Aorta (tissue), 5 donors: ENCODE measurements around the gene GPX4. TPM values are rescaled to one million over a fixed set of nuclear protein-coding genes. Genes with fewer than 3 reads are reported as not detected.
"Not testable (repeated sequence)": the region's sequence is repeated elsewhere in the genome, so short reads cannot be mapped to it uniquely, and the experiment has no call there.

Source experiments
- ATAC-seq: fragments of 200-7000 bp; cut with Tn5 transposase; one replicate; pipeline ENCODE4 v1.9.1; 2022; ENCODE audit warnings: moderate library complexity; ENCODE audit not compliant: low FRiP score
- DNase-seq, 2 donors: peaks; one replicate each; pipeline ENCODE4 v3.0.0-alpha.2; 2020
- H3K27ac ChIP-seq, 2 donors: one replicate each; pipeline ENCODE4 v1.5.1; 2013; ENCODE audit warnings: low read length in 2 of 2, mild to moderate bottlenecking in 2 of 2, moderate library complexity in 2 of 2, control low read depth in 1 of 2, inconsistent platforms in 1 of 2, low read depth in 1 of 2
- H3K27me3 ChIP-seq, 2 donors: one replicate each; pipeline ENCODE4 v1.6.1; 2013; ENCODE audit warnings: control low read depth in 1 of 2, low read length in 1 of 2, mild to moderate bottlenecking in 1 of 2, moderate library complexity in 1 of 2; ENCODE audit not compliant: insufficient read depth in 2 of 2, control insufficient read depth in 1 of 2
- H3K36me3 ChIP-seq, 2 donors: one replicate each; pipeline ENCODE4 v1.6.1; 2013; ENCODE audit warnings: control low read depth in 1 of 2, low read length in 1 of 2, mild to moderate bottlenecking in 1 of 2; ENCODE audit not compliant: insufficient read depth in 2 of 2, control insufficient read depth in 1 of 2
- H3K4me1 ChIP-seq, 2 donors: one replicate each; pipeline ENCODE4 v1.6.1; 2013; ENCODE audit warnings: low read length in 2 of 2, control low read depth in 1 of 2, mild to moderate bottlenecking in 1 of 2, moderate library complexity in 1 of 2; ENCODE audit not compliant: insufficient read depth in 2 of 2, control insufficient read depth in 1 of 2
- H3K4me3 ChIP-seq, 2 donors: one replicate each; pipeline ENCODE4 v1.5.1; 2013; ENCODE audit warnings: low read length in 2 of 2, control low read depth in 1 of 2, mild to moderate bottlenecking in 1 of 2
- H3K9me3 ChIP-seq: one replicate; pipeline ENCODE4 v1.6.1; 2013; ENCODE audit warnings: mild to moderate bottlenecking, low read length; ENCODE audit not compliant: control insufficient read depth
- WGBS, 2 donors: extraction: QIAGEN DNeasy Blood & Tissue Kit; methylation state at CpG; one replicate each; pipeline ENCODE4 v1.1.7; 2013; 5-methylcytosine and 5-hydroxymethylcytosine counted together
- intact Hi-C, 2 donors: fragments of 100-400 bp; cut with DNase I; formaldehyde crosslinking; loops; one replicate each; pipeline versions ENCODE4 v1.14.2 to v1.15.0; 2022
- polyA plus RNA-seq, 2 donors: library from polyadenylated mRNA; stranded (reverse); fragments of 200-250 nt; gene quantifications; one replicate each; pipeline ENCODE4 v1.2.3, GENCODE V29; 2013
- total RNA-seq, 2 donors: library from RNA; stranded (reverse); fragmentation: NEBNext Ultra II Directional; extraction: Animal tissue kit (Norgen Biotek cat#: 25700); gene quantifications; one replicate each; pipeline ENCODE4 v1.2.1, GENCODE V29; 2021
- donor health status: healthy with polysubstance abuse.
- donor health status: Bipolar disorder and iron deficiency.
- donor health status: DM: no; HTN: no; CAD: no.
- donor health status: DM: no; HTN: no; CAD: no.
- donor health status: DM: yes; HTN: yes; CAD: no.

GPX4 gene
- total and polyA plus RNA-seq, 4 donors: 165 to 786 (median 466) TPM

GRCh38 chr19:1114728-1115127 is 10.9 kb downstream of the GPX4 start:
- not testable (repeated sequence) for H3K27me3 ChIP-seq, H3K27ac ChIP-seq, H3K9me3 ChIP-seq, H3K4me3 ChIP-seq, ATAC-seq, DNase-seq, H3K4me1 ChIP-seq, H3K36me3 ChIP-seq
- intact Hi-C loops: loop anchor here (5.0 kb wide), 2 partner anchors 58 to 78 kb away; partner anchors contain the start of gene SBNO2 (in 1 of the 2)
- 94% methylated on average over 9 of the region's 9 CpGs for WGBS, 2 donors

DNA sequence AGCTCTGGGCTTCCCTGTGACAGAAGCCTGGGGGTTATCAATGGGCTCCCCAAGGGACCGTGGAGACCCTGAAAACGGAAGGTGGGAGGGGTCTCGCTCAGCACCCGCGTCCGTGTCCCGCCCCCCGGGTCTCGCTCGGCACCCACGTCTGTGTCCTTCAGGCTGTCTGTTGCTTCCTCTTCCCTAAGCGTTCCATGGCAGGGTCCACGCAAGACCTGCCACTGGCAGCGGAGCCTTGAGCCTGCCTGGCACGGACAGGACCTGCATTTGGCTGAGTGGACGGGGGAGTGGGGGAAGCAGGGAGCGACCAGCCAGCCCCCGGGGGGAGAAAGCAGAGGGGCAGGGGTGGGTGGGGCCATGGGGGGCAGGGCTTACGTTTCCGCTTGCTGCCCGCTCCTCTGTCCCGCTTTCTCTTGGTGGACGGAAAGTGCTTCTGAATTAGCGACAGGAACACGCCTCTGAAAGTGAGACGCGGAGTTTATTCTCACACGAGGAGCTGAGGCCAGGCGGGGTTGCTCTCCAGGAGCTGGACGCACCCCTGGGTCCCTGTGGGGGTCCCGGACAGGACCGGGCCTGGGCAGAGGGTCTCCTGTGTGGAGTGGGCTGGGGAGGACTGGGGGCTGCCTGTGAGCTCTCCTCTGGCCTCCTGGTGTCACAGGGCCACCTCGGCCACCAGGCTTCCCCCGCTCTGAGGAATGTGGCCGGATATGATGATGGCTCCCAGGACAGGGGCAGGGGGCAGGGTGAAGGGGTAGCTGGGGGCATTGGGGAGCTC is 12.0 kb downstream of the GPX4 start:
- 89 to 91% methylated on average over 32 to 35 of the region's 35 CpGs for WGBS, 2 donors
- Histone ChIP-seq H3K27ac (no peak overlapping the region), H3K4me1 (no peaks in the 10 kb centered on the region), H3K27me3 (no peaks in the 10 kb centered on the region), H3K9me3 (no peaks in the 10 kb centered on the region), H3K4me3 (no peak overlapping the region), H3K36me3 (peaks cover 0 to 6% of the 10 kb centered on the region in 2 donors)
- intact Hi-C loops: no loop called here
- ATAC-seq (no peak), DNase-seq (no peak)

DNA sequence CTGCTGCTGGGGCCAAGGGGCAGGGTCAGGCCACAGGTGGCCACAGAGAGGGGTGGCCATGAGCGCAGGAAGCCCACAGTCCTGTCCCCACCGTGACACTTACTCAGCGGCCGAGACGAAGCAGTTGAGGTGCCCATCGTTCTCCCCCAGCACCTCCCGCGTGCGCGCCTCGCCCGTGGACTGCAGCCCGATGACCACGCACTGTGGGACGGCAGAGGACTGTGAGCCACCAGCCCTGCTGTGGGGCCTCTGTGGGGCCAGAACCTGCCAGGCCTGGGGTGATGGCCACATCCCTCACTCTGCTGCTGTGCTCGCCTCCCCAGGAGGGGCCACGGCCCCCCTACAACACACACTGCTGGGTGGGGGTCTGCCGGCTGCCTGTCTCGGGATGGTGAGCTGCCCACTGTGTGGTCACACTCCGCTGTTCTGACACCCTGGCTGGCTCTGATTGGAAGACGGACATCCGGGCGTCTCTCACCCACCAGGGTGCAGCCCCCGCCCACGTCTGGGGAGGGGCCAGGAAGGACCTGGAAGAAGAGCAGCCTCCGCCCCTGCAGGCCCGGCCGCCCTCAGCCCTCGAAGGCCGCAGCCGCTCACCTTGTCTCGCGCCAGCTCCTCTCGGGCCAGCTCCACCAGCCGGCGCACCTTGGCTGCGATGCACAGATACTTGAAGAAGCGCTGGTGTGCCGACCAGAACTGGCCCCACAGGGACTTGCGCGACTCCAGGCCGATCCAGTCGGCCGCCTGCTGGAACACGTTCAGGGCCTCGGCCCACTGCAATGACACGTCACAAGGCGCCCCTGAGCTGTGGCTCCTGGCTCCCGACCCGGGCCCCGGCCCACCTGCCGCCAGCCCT is 13.2 kb downstream of the GPX4 start:
- DNase-seq: no peak
- H3K4me1 ChIP-seq: no peaks in the 10 kb centered on the region
- H3K9me3 ChIP-seq: no peaks in the 10 kb centered on the region
- 91 to 92% methylated on average over 50 to 52 of the region's 52 CpGs for WGBS, 2 donors
- no peaks in the 10 kb centered on the region for H3K27me3 ChIP-seq
- no peak for ATAC-seq
- peaks cover 0 to 6% of the 10 kb centered on the region in 2 donors for H3K36me3 ChIP-seq
- no peak overlapping the region for H3K27ac ChIP-seq
- intact Hi-C loops: no loop called here
- no peak overlapping the region for H3K4me3 ChIP-seq

- peaks cover 0 to 6% of the 10 kb centered on the region in 2 donors for H3K36me3 ChIP-seq
- H3K27me3 ChIP-seq: no peaks in the 10 kb centered on the region
- ATAC-seq (no peak), DNase-seq (no peak)
- intact Hi-C loops: no loop called here
- H3K27ac ChIP-seq: no peak overlapping the region
- H3K9me3 ChIP-seq: no peaks in the 10 kb centered on the region
- H3K4me1 ChIP-seq: no peaks in the 10 kb centered on the region
- no peak overlapping the region for H3K4me3 ChIP-seq
- 93% methylated on average over 16 of the region's 16 CpGs for WGBS, 2 donors
These were observed 13.9 kb downstream of the GPX4 start for GRCh38 chr19:1117654-1118053.

DNA sequence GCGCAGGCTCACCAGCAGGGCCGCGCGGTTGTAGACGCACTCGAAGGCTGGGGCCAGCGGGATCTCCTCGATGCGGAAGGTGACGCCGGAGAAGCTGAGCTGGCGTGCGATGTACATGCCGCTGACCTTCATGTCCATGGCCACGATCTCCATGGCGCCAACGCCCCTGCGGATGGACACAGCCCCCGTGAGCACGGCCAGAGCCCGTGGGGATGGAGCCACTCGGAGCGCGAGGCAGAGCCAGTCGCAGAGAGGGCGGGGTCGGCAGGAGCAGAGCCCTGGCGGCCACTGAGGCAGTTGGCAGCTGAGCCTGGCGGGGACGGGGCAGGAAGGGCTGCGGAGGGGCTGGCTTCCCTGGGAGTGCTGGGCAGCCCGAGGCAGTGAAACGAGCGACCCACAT is 15.2 kb downstream of the GPX4 start:
- no peaks in the 10 kb centered on the region for H3K4me1 ChIP-seq
- no peaks in the 10 kb centered on the region for H3K9me3 ChIP-seq
- DNase-seq (no peak), ATAC-seq (no peak)
- H3K36me3 ChIP-seq: peaks cover 0 to 6% of the 10 kb centered on the region in 2 donors
- no peaks in the 10 kb centered on the region for H3K27me3 ChIP-seq
- intact Hi-C loops: no loop called here
- WGBS, 2 donors: 94 to 95% methylated on average over 34 of the region's 34 CpGs
- H3K4me3 ChIP-seq: no peak overlapping the region
- H3K27ac ChIP-seq: no peak overlapping the region

DNA sequence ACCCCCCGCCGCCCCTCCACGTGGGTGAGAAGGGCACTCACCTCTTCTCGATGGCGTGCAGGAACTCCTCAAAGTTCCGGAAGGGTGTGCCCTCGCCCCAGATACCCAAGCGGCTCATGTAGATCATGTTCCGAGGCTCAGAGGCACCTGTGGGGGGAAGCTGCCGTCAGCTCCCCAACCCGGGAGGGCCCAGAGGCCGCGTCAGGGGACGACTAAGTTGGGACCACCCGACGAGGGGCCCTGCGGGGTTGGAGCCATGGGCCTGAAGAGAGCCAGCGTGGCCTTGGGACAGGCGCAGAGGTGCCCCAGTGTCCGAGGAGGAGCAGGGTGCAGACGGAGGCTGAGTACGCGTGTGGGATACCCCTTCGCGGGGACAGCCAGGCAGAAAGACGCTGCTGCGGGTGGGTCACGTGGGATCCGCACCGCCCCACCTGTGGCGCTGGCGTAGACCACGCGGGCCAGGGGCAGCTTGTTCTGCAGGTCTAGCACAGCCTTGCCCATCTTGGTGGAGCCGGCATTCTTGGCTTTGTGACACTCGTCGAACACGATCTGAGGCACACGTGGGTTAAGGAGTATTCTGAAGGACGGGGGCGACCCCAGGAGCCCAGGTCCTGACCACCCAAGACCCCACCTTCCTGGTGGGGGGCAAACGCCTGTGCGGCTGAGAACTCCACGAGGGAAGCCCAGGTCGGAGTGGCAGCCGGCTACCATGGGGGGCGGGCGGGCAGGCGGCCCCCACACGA is 15.9 kb downstream of the GPX4 start:
- H3K9me3 ChIP-seq: no peaks in the 10 kb centered on the region
- no peak overlapping the region for H3K27ac ChIP-seq
- 91 to 92% methylated on average over 45 to 50 of the region's 50 CpGs for WGBS, 2 donors
- no peak for ATAC-seq
- no peak for DNase-seq
- no peaks in the 10 kb centered on the region for H3K27me3 ChIP-seq
- intact Hi-C loops: no loop called here
- H3K36me3 ChIP-seq: peaks cover 0 to 6% of the 10 kb centered on the region in 2 donors
- H3K4me1 ChIP-seq: no peaks in the 10 kb centered on the region
- no peak overlapping the region for H3K4me3 ChIP-seq

- H3K4me1 ChIP-seq: no peaks in the 10 kb centered on the region
- ATAC-seq (no peak), DNase-seq (no peak)
- peaks cover 0 to 6% of the 10 kb centered on the region in 2 donors for H3K36me3 ChIP-seq
- no peaks in the 10 kb centered on the region for H3K27me3 ChIP-seq
- no peak overlapping the region for H3K27ac ChIP-seq
- 93 to 96% methylated on average over 10 of the region's 10 CpGs for WGBS, 2 donors
- no peak overlapping the region for H3K4me3 ChIP-seq
- intact Hi-C loops: no loop called here
- no peaks in the 10 kb centered on the region for H3K9me3 ChIP-seq
These were observed 17.6 kb downstream of the GPX4 start for GRCh38 chr19:1121395-1121794.

- H3K4me3 ChIP-seq: no peak overlapping the region
- no peak overlapping the region for H3K27ac ChIP-seq
- H3K9me3 ChIP-seq: no peaks in the 10 kb centered on the region
- no peak for DNase-seq
- WGBS, 2 donors: 94% methylated on average over 63 of the region's 63 CpGs
- H3K36me3 ChIP-seq: peaks cover 0 to 3% of the 10 kb centered on the region in 2 donors
- H3K27me3 ChIP-seq: no peaks in the 10 kb centered on the region
- intact Hi-C loops: no loop called here
- no peak for ATAC-seq
- H3K4me1 ChIP-seq: no peaks in the 10 kb centered on the region
These were observed 18.5 kb downstream of the GPX4 start for GRCh38 chr19:1122021-1122971.
